Mucosa of descending colon (tissue), 3 donors: ENCODE results near the gene PRR3. TPM values are rescaled to one million over a fixed set of nuclear protein-coding genes. Genes with fewer than 3 reads are reported as not detected.
A peak's percentile ranks its signal among the peaks of the same experiment; 100 is the strongest.

Experiments used
- ATAC-seq: fragments of 200-7000 bp; cut with Tn5 transposase; one replicate; pipeline ENCODE4 v1.9.1; 2020; ENCODE audit warnings: mild to moderate bottlenecking, moderate library complexity
- DNase-seq, 3 donors: peaks; one replicate each; pipeline ENCODE4 v3.0.0-alpha.2; 2020
- H3K36me3 ChIP-seq: fragments of 200-600 bp; one replicate; pipeline ENCODE4 v1.8.0; 2021; ENCODE audit warnings: low read depth, mild to moderate bottlenecking
- H3K4me1 ChIP-seq: fragments of 200-600 bp; one replicate; pipeline ENCODE4 v1.8.0; 2021; ENCODE audit warnings: low read depth, mild to moderate bottlenecking
- H3K4me3 ChIP-seq: fragments of 200-600 bp; one replicate; pipeline ENCODE4 v1.8.0; 2021; ENCODE audit warnings: mild to moderate bottlenecking
- H3K9me3 ChIP-seq: fragments of 200-600 bp; one replicate; pipeline ENCODE4 v1.8.0; 2021; ENCODE audit warnings: mild to moderate bottlenecking
- CTCF ChIP-seq: fragments of 200-600 bp; IDR thresholded peaks from one replicate; pipeline ENCODE4 v1.8.0; 2022; ENCODE audit warnings: antibody characterized with exemption, mild to moderate bottlenecking
- intact Hi-C, 2 donors: fragments of 100-400 bp; cut with DNase I in 1 of 2; cut with micrococcal nuclease in 1 of 2; formaldehyde crosslinking; loops; one replicate each; pipeline versions ENCODE4 v1.11.0 to v1.11.1; 2022; cut with DNase I, micrococcal nuclease
- total RNA-seq, 3 donors: library from RNA; stranded (reverse); fragmentation: NEBNext Ultra II Directional in 2 of 3; extraction: Animal tissue kit (Norgen Biotek cat#: 25700) in 2 of 3; gene quantifications; one replicate each; pipeline versions ENCODE4 v1.2.1 to v1.2.4, GENCODE V29; 2021 to 2023
- donor health status: DM: no; HTN: no; CAD: no; lungs with moderate emphysema.
- donor health status: DM: no; HTN: no; CAD: no.
- donor health status: DM: no; HTN: yes; CAD: no.

Gene PRR3
- total RNA-seq, 3 donors from 2014 or later, result 4.6 to 9.7 (median 5.9) TPM

- intact Hi-C loops, result no loop called here
These were observed 1.4 kb upstream of the PRR3 start for GRCh38 chr6:30555816-30556065.

GRCh38 chr6:30556066-30556905, 809 bp upstream of the PRR3 start, which contains the start of gene GNL1:
GNL1 (minus strand) TSS chr6:30556489; CDS start chr6:30556203, 286 bp downstream.
- TF ChIP-seq CTCF, result no peak
- intact Hi-C loops, result no loop called here
- peak; percentile 99 for DNase-seq
- H3K9me3 ChIP-seq, result no peaks in the 10 kb centered on the region
- H3K4me3 ChIP-seq, result peak within 1 kb of the TSS; percentile 80
- ATAC-seq, result peak; percentile 96
- peaks cover 9% of the 10 kb centered on the region for H3K4me1 ChIP-seq
- H3K36me3 ChIP-seq, result no peaks in the 10 kb centered on the region

More at GRCh38 chr6:30555816-30556065, 1.4 kb upstream of the PRR3 start:
- Histone ChIP-seq H3K36me3 (no peaks in the 10 kb centered on the region), H3K9me3 (no peaks in the 10 kb centered on the region), H3K4me1 (peaks cover 9% of the 10 kb centered on the region), H3K4me3 (peak overlapping the region; percentile 80)
- no peak for TF ChIP-seq CTCF
- DNase-seq (no peak), ATAC-seq (no peak)

GRCh38 chr6:30557683-30557981, 537 bp downstream of the PRR3 start:
- TF ChIP-seq CTCF, result no peak
- intact Hi-C loops, result no loop called here
- Histone ChIP-seq H3K36me3 (no peaks in the 10 kb centered on the region), H3K9me3 (no peaks in the 10 kb centered on the region), H3K4me3 (peak overlapping the region; percentile 80), H3K4me1 (peaks cover 9% of the 10 kb centered on the region)
- DNase-seq, result no peak
- ATAC-seq, result no peak

- no peak for ATAC-seq
- DNase-seq, result no peak
- H3K4me1 ChIP-seq, result peaks cover 4% of the 10 kb centered on the region
- intact Hi-C loops, result no loop called here
- no peaks in the 10 kb centered on the region for H3K36me3 ChIP-seq
- TF ChIP-seq CTCF, result no peak
- H3K9me3 ChIP-seq, result no peaks in the 10 kb centered on the region
- H3K4me3 ChIP-seq, result no peak overlapping the region
These were observed 3.8 kb downstream of the PRR3 start for GRCh38 chr6:30560930-30561329.

- ATAC-seq, result no peak
- no peak overlapping the region for H3K4me3 ChIP-seq
- no peak for DNase-seq
- intact Hi-C loops, result no loop called here
- TF ChIP-seq CTCF, result no peak
- H3K4me1 ChIP-seq, result peaks cover 4% of the 10 kb centered on the region
- no peaks in the 10 kb centered on the region for H3K36me3 ChIP-seq
- no peaks in the 10 kb centered on the region for H3K9me3 ChIP-seq
These were observed 5.7 kb downstream of the PRR3 start for GRCh38 chr6:30562470-30563425.
